NT2/D1 (cell line): ENCODE results near the gene IER3.

Experiments used
- SUZ12 ChIP-seq: IDR thresholded peaks from 2 replicates; pipeline ENCODE4 v1.6.1; 2011; ENCODE audit not compliant: insufficient read length, insufficient read depth; ENCODE audit errors: extremely low read depth
- YY1 ChIP-seq: IDR thresholded peaks from 2 replicates; pipeline ENCODE4 v1.6.1; 2011; ENCODE audit not compliant: insufficient read length, insufficient read depth
- ZNF274 ChIP-seq: IDR thresholded peaks from 2 replicates; pipeline ENCODE4 v1.6.1; 2011; ENCODE audit warnings: mild to moderate bottlenecking, low read depth, low read length

- TF ChIP-seq ZNF274 = no peak
- no peak for TF ChIP-seq YY1
- TF ChIP-seq SUZ12 = no peak
These were observed 31.9 kb downstream of the IER3 start for GRCh38 chr6:30712441-30712945.
